Cortex of kidney (tissue), 1 donor: ENCODE measurements around the gene IP6K3.
A peak's percentile ranks its signal among the peaks of the same experiment; 100 is the strongest.

ENCODE experiments used
- DNase-seq: peaks from one replicate; lab custom pipeline; 2025; lab: John Stamatoyannopoulos, UW

The IP6K3 gene

GRCh38 chr6:33777398-33778388 lies 31.0 kb upstream of the IP6K3 start:
- DNase-seq = no peak

- DNase-seq = no peak
These were observed 30.1 kb upstream of the IP6K3 start for GRCh38 chr6:33776764-33777163.

GRCh38 chr6:33776186-33776585 lies 29.5 kb upstream of the IP6K3 start:
- DNase-seq = no peak

DNA sequence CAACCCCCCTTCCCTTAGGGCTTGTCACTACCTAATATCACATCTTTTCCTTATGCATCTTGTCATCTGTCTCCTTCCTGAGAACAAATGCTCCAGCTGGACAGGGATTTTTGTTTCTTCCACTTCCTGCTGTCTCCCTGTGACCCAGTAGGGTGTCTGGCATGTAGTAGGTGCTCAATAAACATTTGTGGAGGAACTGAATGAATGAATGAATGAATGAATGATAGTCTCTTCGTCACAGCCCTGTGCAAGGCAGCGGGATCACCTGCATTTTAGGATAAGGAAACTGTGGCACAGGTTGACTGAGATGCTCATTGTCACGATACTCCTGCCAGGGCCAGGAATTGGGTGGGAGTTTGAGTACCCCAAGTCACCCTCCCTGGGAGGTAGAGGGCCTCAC lies 28.1 kb upstream of the IP6K3 start:
- DNase-seq = no peak

DNA sequence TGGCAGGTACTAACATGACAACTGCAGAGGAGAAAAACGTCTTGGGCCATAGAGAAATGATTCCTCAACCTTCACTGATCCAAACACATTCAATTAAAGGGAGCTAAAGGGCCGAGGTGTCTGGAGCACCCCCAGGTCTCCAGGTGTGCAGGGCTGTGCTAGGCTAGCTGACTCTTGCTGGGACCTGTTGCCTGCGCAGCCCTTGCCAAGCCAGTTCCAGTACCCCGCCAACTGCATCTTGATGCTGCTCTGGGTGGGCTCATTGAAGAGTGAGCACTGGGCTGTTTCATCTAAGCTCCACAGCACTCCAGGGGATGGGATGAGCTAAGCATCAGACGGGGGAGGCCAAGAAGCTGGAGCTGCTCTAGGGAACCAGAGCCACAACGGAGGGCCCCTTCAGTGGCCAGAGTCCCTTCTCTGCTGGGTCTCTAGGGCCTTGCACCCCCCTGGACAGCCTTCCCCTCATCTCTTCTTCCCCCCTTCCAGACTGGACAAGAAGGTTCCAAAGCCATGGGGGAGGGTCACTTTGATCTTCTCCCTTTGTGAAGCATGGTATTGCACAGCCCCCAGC lies 26.3 kb upstream of the IP6K3 start:
- no peak for DNase-seq

- no peak for DNase-seq
These were observed 25.6 kb upstream of the IP6K3 start for GRCh38 chr6:33772082-33772830.

DNA sequence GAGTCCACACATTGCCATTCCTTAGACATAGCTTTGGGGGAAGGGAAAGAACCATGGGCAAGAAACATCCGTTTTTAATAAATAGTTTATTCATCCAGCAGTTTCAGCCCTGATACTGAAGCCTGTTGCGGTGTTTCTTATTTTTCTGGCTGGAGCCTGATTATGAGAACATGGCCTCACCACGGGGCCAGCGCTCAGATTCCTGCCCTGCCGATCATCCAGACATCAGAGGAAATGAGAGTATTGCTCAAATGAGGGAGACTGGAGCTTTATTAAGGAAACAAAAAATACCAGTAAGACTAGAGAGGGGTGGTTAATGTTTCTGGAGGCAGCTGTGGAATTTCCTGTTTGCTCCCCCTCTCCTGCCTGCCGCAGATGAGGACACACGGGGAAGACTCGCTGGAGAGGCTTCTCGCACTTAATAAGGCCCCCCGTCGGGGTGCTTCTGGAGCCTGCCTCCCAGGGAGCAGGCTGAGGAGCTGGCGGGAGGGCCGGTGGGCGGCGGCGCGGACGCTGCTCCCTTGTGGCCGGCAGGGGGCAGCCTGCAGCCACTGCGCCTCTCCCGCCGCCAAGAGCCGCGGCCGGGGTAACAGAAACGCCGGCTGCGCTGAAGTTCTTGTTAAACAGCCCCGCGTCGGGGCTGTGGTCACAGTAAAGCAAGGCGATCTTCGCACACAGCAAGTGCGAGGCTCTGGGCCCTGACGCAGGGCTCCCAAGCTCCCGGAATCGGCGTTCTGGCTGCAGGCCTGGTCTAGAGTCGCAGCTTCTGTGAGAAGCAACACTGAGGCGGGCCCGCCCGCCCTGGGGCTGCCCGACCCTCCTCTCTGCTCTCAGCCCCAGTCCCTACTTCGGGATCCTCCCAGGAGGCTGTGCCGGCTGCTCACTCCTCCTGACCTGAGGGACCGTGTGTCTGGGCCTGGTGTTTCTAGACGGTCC lies 24.7 kb upstream of the IP6K3 start:
- DNase-seq = peak; percentile 24

GRCh38 chr6:33770833-33771145 lies 24.1 kb upstream of the IP6K3 start:
- DNase-seq = no peak

DNA sequence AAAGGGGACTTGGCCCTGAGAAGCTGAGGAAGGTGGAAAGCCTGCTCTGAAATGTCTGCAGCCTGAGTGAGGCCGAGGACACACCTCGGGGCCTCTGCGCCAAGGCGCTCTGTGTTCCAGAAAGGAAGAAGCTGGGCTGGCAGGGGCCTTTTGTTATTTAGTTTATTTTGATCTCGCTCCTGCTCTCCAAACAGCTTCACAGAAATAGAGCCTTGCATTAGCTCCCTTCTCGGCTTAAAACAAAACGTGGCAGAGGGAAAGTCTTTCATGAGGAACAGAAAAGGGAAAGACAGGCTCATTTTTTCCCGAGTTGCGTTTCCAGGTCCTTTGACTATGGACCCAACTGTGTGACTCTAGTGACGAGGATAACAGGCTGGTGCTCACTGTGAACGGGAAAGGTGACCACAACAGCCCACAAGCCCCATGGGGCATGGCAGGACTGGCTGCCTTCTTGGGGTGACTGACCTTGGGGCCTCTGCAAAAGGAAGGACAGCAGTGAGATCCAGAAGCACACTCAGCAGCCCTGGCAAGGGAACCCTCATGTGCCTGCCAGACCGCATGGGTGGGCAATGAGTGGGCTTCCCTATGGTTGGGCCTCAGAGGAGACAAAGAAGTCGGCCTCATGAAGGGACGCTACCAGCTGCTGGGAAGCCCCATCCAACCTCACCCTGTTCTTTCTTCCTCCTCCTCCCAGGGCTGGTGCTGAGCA lies 23.6 kb upstream of the IP6K3 start:
- no peak for DNase-seq

DNA sequence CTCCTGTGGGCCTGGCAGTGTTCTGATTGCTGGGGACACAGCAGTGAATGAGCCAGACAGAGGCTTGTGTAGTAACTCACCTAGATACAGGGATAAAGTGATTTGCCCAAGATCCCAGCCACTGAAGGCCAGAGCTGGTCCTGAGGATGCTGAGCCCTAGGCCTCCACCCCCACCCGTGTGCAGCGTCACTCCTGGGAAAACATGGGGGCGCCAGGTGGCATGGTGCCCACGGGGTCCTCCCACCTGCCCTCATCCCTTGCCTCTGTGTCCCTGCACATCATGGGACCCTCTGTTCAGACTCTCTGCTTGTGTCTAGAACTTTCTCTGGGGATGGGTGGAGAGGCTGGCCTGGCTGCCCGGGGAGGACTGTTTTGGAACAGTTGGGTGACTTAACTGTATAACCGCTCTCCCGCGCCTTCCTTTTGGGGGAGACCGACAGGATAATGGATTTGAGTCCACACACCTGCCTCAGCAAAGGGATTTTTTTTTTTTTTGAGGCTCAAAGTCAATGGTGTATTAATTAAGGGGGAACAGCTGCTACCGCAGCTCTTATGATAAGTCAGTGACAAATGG lies 22.6 kb upstream of the IP6K3 start:
- no peak for DNase-seq

- DNase-seq = no peak
These were observed 22.0 kb upstream of the IP6K3 start for GRCh38 chr6:33768644-33769120.

DNA sequence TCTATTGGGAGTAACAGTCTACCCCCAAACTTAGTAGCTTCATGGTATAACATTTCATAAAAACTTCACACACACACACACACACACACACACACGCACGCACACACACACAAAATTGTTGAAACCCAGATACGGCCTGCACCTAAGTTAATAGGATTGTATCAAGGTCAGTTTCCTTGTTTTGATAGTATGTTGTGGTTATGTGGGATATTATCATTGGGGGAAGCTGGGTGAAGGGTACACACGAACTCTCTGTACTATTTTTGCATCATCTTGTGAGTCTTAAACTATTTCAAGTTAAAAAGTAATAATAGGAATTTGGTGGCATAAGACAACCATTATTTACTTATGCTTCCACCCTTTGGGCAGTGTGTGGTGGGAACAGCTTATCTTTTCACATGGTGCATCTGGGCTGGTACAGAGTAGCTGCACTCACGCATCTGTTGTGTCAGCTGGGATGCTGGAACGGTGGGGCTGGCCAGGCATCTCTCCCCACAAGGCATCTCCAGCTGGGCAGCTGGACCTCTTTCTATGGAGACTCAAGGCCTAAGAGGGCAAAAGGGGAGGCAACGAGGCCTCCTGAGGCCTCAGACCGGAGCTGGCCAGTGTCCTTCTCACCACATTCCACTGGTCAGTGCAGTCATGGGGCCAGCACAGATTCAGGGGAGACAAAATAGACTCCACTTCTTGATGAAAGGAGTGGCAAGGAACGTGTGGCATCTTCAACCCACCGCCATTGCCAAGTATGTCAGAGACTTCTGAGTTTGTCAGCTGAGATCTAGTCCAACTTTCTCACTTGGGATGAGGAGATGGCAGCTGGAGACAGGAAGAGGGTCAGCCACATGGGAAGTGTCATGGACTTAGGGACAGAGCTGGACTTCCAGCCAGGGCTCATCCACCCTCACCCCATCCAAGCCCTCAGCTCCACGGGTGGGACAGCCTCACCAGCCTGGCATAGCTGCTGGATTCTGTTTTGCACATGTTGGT lies 20.5 kb upstream of the IP6K3 start:
- no peak for DNase-seq

GRCh38 chr6:33765368-33765767 lies 18.7 kb upstream of the IP6K3 start:
- DNase-seq = no peak

DNA sequence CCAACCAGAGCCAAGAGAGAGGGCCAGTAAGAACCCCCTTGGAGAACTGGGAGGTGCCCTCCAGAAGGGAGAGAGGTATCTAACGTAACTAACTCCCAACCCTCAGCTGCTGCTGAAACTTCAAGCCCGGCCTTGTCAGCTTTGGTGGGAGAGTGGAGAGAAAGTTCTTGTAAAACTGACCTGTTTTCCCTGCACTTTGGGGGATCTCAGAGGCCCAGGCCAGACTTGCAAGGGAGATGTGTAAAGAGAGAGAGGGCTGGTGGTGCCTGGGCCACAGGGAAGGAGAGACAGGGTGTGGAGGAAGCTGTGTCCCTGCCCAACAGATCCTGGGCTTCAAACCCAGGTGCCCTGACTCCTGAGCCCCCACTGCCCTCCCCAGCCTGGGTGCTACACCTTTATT lies 17.3 kb upstream of the IP6K3 start:
- no peak for DNase-seq

DNA sequence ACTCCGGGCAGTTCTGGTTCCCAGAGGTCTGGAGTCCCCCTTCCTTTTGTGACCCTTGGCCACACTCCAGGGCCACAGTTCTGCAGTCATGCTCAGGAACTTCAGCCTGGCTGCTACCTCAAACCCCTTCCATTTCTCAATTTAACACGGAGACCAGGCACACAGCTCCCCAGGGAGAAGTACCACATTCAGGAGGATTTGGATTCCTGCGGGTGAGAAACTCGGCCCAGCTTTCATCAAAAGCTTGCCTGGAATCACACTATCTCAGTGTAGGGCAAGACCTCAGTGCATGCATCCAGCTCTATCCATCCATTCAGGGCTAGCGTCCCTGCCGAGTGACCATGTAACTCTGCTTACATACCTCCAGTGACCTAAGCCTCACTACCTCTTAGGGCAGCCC lies 16.8 kb upstream of the IP6K3 start:
- no peak for DNase-seq

DNA sequence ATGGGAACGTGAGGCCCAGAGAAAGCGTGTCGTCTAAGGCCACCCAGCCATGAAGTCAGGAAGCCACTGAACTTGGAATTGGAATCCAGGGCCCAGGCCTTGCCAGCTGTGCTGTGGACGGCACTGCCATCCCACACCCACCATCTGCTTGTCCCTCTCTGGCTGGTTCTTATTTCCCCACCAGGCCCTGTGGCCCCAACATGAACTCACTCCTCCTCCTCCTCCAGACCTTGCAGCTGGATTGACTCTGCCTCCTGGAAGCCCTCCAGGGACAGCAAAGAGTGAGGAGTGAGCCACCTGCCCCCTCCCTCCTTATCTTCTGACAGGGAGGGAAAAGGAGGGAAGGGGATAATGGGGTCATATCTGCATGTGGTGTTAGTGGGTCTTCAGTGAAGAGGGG lies 16.0 kb upstream of the IP6K3 start:
- no peak for DNase-seq

- no peak for DNase-seq
These were observed 15.4 kb upstream of the IP6K3 start for GRCh38 chr6:33761922-33762629.

- DNase-seq = no peak
These were observed 14.8 kb upstream of the IP6K3 start for GRCh38 chr6:33761581-33761921.
